Measurements from ENCODE around the gene LRMDA. TPM values are rescaled to one million over a fixed set of nuclear protein-coding genes. Genes with fewer than 3 reads are reported as not detected.

LRMDA gene
- total and polyA plus RNA-seq, 2 donors from 2014 or later, result 23.2 to 48.6 TPM

- intact Hi-C loops (cut with DNase I), result no loop called here
- Histone ChIP-seq H3K27me3 (ENCODE audit: control insufficient read depth, insufficient read depth, low read length) (no peaks in the 10 kb centered on the region), H3K9ac (ENCODE audit: low read length in 3 of 3) (no peak overlapping the region), H3K4me3 (ENCODE audit: low read length in 3 of 3) (no peak overlapping the region), H3K9me3 (ENCODE audit: control insufficient read depth in 2 of 3, insufficient read depth in 1 of 3, low read length in 3 of 3) (peaks cover 0 to 7% (median 0%) of the 10 kb centered on the region in 3 donors), H3K27ac (ENCODE audit: low read depth in 2 of 2, low read length in 2 of 2) (no peak overlapping the region), H3K4me1 (ENCODE audit: control insufficient read depth in 2 of 3, insufficient read depth in 2 of 3, low read depth in 1 of 3, low read length in 3 of 3) (peaks cover 0 to 11% (median 0%) of the 10 kb centered on the region in 3 donors), H3K36me3 (ENCODE audit: control insufficient read depth in 2 of 3, insufficient read depth in 3 of 3, low read length in 3 of 3) (no peaks in the 10 kb centered on the region)
- DNase-seq, result no peak
- no peak for TF ChIP-seq CTCF (IDR thresholded peaks at IDR 0.05; ENCODE audit: borderline replicate concordance, extremely low read depth, insufficient read depth)
- no peak for FAIRE-seq
These were observed 253.8 kb downstream of the LRMDA start for GRCh38 chr10:75685187-75685586.

GRCh38 chr10:75688506-75689300, 257.3 kb downstream of the LRMDA start:
- Histone ChIP-seq H3K27ac (ENCODE audit: low read depth in 2 of 2, low read length in 2 of 2) (no peak overlapping the region), H3K9ac (ENCODE audit: low read length in 3 of 3) (no peak overlapping the region), H3K9me3 (ENCODE audit: control insufficient read depth in 2 of 3, insufficient read depth in 1 of 3, low read length in 3 of 3) (peaks cover 0 to 7% (median 0%) of the 10 kb centered on the region in 3 donors), H3K4me3 (ENCODE audit: low read length in 3 of 3) (no peak overlapping the region), H3K4me1 (ENCODE audit: control insufficient read depth in 2 of 3, insufficient read depth in 2 of 3, low read depth in 1 of 3, low read length in 3 of 3) (peaks cover 0 to 1% (median 0%) of the 10 kb centered on the region in 3 donors), H3K36me3 (ENCODE audit: control insufficient read depth in 2 of 3, insufficient read depth in 3 of 3, low read length in 3 of 3) (no peaks in the 10 kb centered on the region), H3K27me3 (ENCODE audit: control insufficient read depth, insufficient read depth, low read length) (no peaks in the 10 kb centered on the region)
- intact Hi-C loops (cut with DNase I), result no loop called here
- DNase-seq, result no peak
- TF ChIP-seq CTCF (IDR thresholded peaks at IDR 0.05; ENCODE audit: borderline replicate concordance, extremely low read depth, insufficient read depth), result no peak
- FAIRE-seq, result no peak

GRCh38 chr10:75693489-75693888, 262.1 kb downstream of the LRMDA start:
- Histone ChIP-seq H3K27ac (ENCODE audit: low read depth in 2 of 2, low read length in 2 of 2) (no peak overlapping the region), H3K9me3 (ENCODE audit: control insufficient read depth in 2 of 3, insufficient read depth in 1 of 3, low read length in 3 of 3) (no peaks in the 10 kb centered on the region), H3K36me3 (ENCODE audit: control insufficient read depth in 2 of 3, insufficient read depth in 3 of 3, low read length in 3 of 3) (no peaks in the 10 kb centered on the region), H3K27me3 (ENCODE audit: control insufficient read depth, insufficient read depth, low read length) (no peaks in the 10 kb centered on the region), H3K4me1 (ENCODE audit: control insufficient read depth in 2 of 3, insufficient read depth in 2 of 3, low read depth in 1 of 3, low read length in 3 of 3) (no peaks in the 10 kb centered on the region), H3K4me3 (ENCODE audit: low read length in 3 of 3) (no peak overlapping the region), H3K9ac (ENCODE audit: low read length in 3 of 3) (no peak overlapping the region)
- DNase-seq, result no peak
- TF ChIP-seq CTCF (IDR thresholded peaks at IDR 0.05; ENCODE audit: borderline replicate concordance, extremely low read depth, insufficient read depth), result no peak
- intact Hi-C loops (cut with DNase I), result no loop called here
- FAIRE-seq, result no peak
